A549 (cell line): ENCODE results near the gene CBARP. TPM values are rescaled to one million over a fixed set of nuclear protein-coding genes. Genes with fewer than 3 reads are reported as not detected.

ENCODE experiments used
- ATAC-seq, 2 experiments: fragments of 200-7000 bp in 1 of 2; fragments of >200 bp in 1 of 2; cut with Nextera tagmentation in 1 of 2; cut with Tn5 transposase in 1 of 2; 3 replicates each; pipeline versions ENCODE4 v1.8.0 to v1.9.1; 2018 to 2020; ENCODE audit warnings: mild to moderate bottlenecking in 1 of 2, moderate library complexity in 1 of 2
- CTCF ChIA-PET: fragments of 300-600 bp; sonication (Branson Sonifier 250); formaldehyde crosslinking; extraction: SDS; loops from one replicate; lab custom pipeline; 2021; ENCODE audit warnings: antibody characterized with exemption, inconsistent platforms; lab: Yijun Ruan, JAX
- POLR2A ChIA-PET: fragments of 350-600 bp; formaldehyde crosslinking; extraction: SDS; loops from one replicate; lab custom pipeline; 2021; ENCODE audit warnings: antibody characterized with exemption, inconsistent platforms; lab: Yijun Ruan, JAX
- DNase-seq, 2 experiments: peaks; one replicate each; pipeline versions ENCODE4 v3.0.0 to v3.0.0-alpha.2; 2011 to 2016; ENCODE audit warnings: low read depth in 1 of 2, low spot score in 1 of 2
- FAIRE-seq: peaks from 2 replicates; lab custom pipeline; 2011; peaks lifted over from hg19 to GRCh38; lab: Jason Lieb, UNC
- H3K27ac ChIP-seq, 2 experiments: fragments of >200 bp; sonication (Bioruptor Twin); formaldehyde crosslinking; 3 replicates each; pipeline ENCODE4 v1.5.1; 2016 to 2017
- H3K4me1 ChIP-seq: fragments of >200 bp; sonication (Bioruptor Twin); formaldehyde crosslinking; 3 replicates; pipeline ENCODE4 v1.6.1; 2016
- H3K4me2 ChIP-seq: fragments of >200 bp; sonication (Bioruptor Twin); formaldehyde crosslinking; 3 replicates; pipeline ENCODE4 v1.6.1; 2016
- H3K4me3 ChIP-seq: fragments of >200 bp; sonication (Bioruptor Twin); formaldehyde crosslinking; 3 replicates; pipeline ENCODE4 v1.5.1; 2016
- H3K9me3 ChIP-seq: fragments of >200 bp; sonication (Bioruptor Twin); formaldehyde crosslinking; 3 replicates; pipeline ENCODE4 v1.6.1; 2016
- GATA3 ChIP-seq: IDR thresholded peaks from 2 replicates; pipeline ENCODE4 v1.6.1; 2012; ENCODE audit warnings: borderline replicate concordance
- HDAC2 ChIP-seq: fragments of 200-600 bp; sonication (generic); IDR thresholded peaks from 2 replicates; pipeline ENCODE4 v1.6.1; 2016
- KDM5A ChIP-seq: fragments of 200-600 bp; sonication (generic); IDR thresholded peaks from 2 replicates; pipeline ENCODE4 v1.6.1; 2016; ENCODE audit warnings: antibody characterized with exemption, mild to moderate bottlenecking
- POLR2AphosphoS2 ChIP-seq: conservative IDR thresholded peaks from 2 replicates; pipeline ENCODE4 v1.6.1; 2012; ENCODE audit warnings: low read length, improper control_type of control experiment, inconsistent platforms
- RAD21 ChIP-seq, 2 experiments: fragments of >200 bp in 1 of 2; sonication (Bioruptor Twin) in 1 of 2; formaldehyde crosslinking in 1 of 2; IDR thresholded peaks in 1 of 2; conservative IDR thresholded peaks in 1 of 2; 2 replicates in 1 of 2; 3 replicates in 1 of 2; pipeline ENCODE4 v1.6.1; 2012 to 2018; ENCODE audit warnings: inconsistent platforms in 1 of 2
- RNF2 ChIP-seq: fragments of 200-600 bp; sonication (generic); IDR thresholded peaks from 2 replicates; pipeline ENCODE4 v1.6.1; 2016; ENCODE audit warnings: low read depth, mild to moderate bottlenecking, antibody characterized with exemption, moderate library complexity, borderline replicate concordance
- SREBF2 ChIP-seq: fragments of 450-650 bp; IDR thresholded peaks from 2 replicates; pipeline ENCODE4 v1.6.1; 2014; ENCODE audit warnings: mild to moderate bottlenecking, moderate library complexity
- ZC3H11A ChIP-seq: fragments of 450-650 bp; IDR thresholded peaks from 2 replicates; pipeline ENCODE4 v1.6.1; 2014; ENCODE audit warnings: antibody characterized with exemption, mild to moderate bottlenecking
- ZNF302 ChIP-seq: fragments of 250-450 bp; sonication (Bioruptor Pico); IDR thresholded peaks from 2 replicates; pipeline ENCODE4 v1.9.0; 2021; ENCODE audit warnings: inconsistent platforms, mild to moderate bottlenecking, moderate library complexity
- WGBS: methylation state at CpG from one replicate; pipeline ENCODE4 v1.1.6; 2017; ENCODE audit errors: missing lambda C conversion rate; 5-methylcytosine and 5-hydroxymethylcytosine counted together
- polyA plus RNA-seq, 4 experiments: library from polyadenylated mRNA; depleted of rRNA in 3 of 4; stranded (reverse); fragments of >200 nt; fragmentation: RNase III in 1 of 4; extraction: RNeasy Plus Mini Kit Qiagen cat#74134 plus additional on column Dnase treatment in 1 of 4; gene quantifications; 2 replicates in 3 of 4; 3 replicates in 1 of 4; pipeline ENCODE4 v1.2.3, GENCODE V29; 2011 to 2017
- TF ChIP-seq, protein P1 (sequence below): IDR thresholded peaks from 2 replicates; pipeline ENCODE4 v1.6.1; 2012; ENCODE audit warnings: low read depth, borderline replicate concordance
- TF ChIP-seq, protein P2 (sequence below): fragments of >200 bp; sonication (Bioruptor Twin); formaldehyde crosslinking; IDR thresholded peaks from 2 replicates; pipeline ENCODE4 v1.6.1; 2016
- TF ChIP-seq, protein P3 (sequence below): IDR thresholded peaks from 2 replicates; pipeline ENCODE4 v1.6.1; 2012
- TF ChIP-seq, protein P4 (sequence below): fragments of 150-350 bp; IDR thresholded peaks from 2 replicates; pipeline ENCODE4 v1.6.1; 2014; ENCODE audit warnings: low read depth, mild to moderate bottlenecking, low read length
- TF ChIP-seq, protein P5 (sequence below): fragments of >200 bp; sonication (Bioruptor Twin); formaldehyde crosslinking; IDR thresholded peaks from 3 replicates; pipeline ENCODE4 v1.6.1; 2016

CBARP gene
- polyA plus RNA-seq, 2 of the 4 experiments (the other 2 are of a cell fraction) = 0.19 to 2.0 TPM

DNA sequence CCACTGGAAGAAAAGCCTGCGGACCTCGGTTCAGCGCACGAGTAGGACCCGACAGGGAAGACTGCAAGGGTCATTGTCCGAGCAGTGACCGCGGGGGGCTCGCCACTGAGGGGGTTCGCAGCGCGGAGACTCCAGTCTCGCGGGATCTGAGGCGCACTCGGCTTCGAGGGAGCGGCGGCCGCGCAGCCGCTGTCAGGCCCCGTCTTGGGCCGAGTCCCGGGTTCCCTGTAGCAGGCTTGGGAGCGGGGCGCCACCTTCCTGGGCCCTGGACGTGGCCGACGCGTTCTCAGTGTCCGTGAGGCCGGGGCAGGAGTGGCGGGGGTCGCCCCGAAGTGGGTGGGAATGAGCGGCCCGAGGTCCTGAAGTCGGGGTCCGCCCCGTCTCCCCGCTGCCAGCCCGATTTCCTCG, 37.1 kb upstream of the CBARP start:
- ChIA-PET CTCF (interaction anchor here (0.9 to 5.3 kb wide), 3 partner anchors 8 to 170 kb away, joined by 3 to 39 read pairs (median 3); no protein-coding TSS in a partner anchor), POLR2A (interaction anchor here (0.6 to 1.0 kb wide), 11 partner anchors 9 to 108 kb away, joined by 3 to 13 read pairs (median 4); a partner anchor contains a TSS)
- DNase-seq = no peak
- H3K4me3 ChIP-seq = peak overlapping the region; percentile 80
- H3K27ac ChIP-seq = peak overlapping the region; percentile 96 to 100
- TF ChIP-seq, protein P1, sequence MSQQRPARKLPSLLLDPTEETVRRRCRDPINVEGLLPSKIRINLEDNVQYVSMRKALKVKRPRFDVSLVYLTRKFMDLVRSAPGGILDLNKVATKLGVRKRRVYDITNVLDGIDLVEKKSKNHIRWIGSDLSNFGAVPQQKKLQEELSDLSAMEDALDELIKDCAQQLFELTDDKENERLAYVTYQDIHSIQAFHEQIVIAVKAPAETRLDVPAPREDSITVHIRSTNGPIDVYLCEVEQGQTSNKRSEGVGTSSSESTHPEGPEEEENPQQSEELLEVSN = 0 out of 2 replicates have a peak, but pooled peaks have one; percentile 24
- TF ChIP-seq, protein P2, sequence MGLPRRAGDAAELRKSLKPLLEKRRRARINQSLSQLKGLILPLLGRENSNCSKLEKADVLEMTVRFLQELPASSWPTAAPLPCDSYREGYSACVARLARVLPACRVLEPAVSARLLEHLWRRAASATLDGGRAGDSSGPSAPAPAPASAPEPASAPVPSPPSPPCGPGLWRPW = no peak
- peak; percentile 77; the same call in 1 of the 2 replicates for TF ChIP-seq RNF2
- TF ChIP-seq, all 56 proteins: peak for 2
- peak overlapping the region; percentile 99 for H3K4me2 ChIP-seq
- WGBS = 57% methylated on average over 13 of the region's 44 CpGs
- peak in 1 of 2 experiments; percentile 1; a peak in 2 of 6 replicates for ATAC-seq
- H3K9me3 ChIP-seq = no peaks in the 10 kb centered on the region
- peaks cover 43% of the 10 kb centered on the region for H3K4me1 ChIP-seq
- FAIRE-seq = no peak

DNA sequence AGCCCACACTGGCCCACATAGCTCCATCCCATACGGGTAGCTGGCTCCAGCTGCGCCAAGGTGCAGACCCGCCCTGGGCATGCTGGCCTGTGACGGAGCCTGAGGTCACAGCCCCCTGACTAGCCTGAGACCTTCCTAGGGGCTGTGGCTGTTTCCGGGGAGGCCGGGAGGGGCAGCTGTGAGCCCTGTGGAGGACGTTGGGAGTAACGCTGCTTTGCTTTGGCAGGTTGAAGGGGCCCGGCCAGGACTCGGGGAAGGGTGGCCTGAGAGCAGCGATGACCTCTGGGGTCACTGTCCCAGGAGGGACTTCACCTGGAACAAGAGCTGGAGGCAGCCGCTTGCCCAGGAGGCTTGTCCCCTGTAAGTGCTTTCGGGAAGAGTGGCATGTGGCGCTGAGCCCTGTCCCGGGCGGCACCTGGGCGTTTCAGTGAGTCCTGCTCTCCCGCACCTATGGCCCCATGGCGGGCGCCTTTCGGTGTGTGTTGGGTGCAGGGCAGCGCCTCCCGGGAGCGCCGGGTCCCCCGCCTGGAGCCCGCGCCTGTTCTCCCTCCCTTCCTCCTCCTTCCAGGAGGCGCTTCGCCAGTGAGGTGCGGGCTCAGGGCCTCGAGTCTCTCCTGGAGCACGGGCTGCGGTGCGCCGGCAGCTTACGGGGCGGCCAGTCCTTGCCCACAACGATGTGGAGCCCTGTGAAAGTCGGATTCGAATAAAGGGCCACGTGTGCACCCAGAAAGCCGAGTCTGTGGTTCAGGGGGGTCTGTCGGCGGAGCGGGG, 36.5 kb upstream of the CBARP start:
- WGBS = 85% methylated on average over 20 of the region's 46 CpGs
- CTCF ChIA-PET = interaction anchor here (1.6 to 5.3 kb wide), 2 partner anchors 30 to 171 kb away, joined by 3 to 39 read pairs; no protein-coding TSS in a partner anchor
- H3K27ac ChIP-seq = peak overlapping the region; percentile 96 to 100; a peak in 5 of 6 replicates
- DNase-seq (no peak), FAIRE-seq (no peak)
- H3K4me2 ChIP-seq = peak overlapping the region; percentile 99
- H3K4me3 ChIP-seq = peak overlapping the region; percentile 80
- no peaks in the 10 kb centered on the region for H3K9me3 ChIP-seq
- POLR2A ChIA-PET = no interaction called here
- TF ChIP-seq ZC3H11A (no peak), KDM5A (no peak), RAD21 (conservative IDR thresholded peaks at IDR 0.05 in 1 of 2, IDR thresholded peaks at IDR 0.05 in 1 of 2) (no peak), GATA3 (no peak), POLR2AphosphoS2 (no peak)
- TF ChIP-seq, protein P3, sequence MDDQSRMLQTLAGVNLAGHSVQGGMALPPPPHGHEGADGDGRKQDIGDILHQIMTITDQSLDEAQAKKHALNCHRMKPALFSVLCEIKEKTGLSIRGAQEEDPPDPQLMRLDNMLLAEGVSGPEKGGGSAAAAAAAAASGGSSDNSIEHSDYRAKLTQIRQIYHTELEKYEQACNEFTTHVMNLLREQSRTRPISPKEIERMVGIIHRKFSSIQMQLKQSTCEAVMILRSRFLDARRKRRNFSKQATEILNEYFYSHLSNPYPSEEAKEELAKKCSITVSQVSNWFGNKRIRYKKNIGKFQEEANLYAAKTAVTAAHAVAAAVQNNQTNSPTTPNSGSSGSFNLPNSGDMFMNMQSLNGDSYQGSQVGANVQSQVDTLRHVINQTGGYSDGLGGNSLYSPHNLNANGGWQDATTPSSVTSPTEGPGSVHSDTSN = no peak
- TF ChIP-seq, protein P4, sequence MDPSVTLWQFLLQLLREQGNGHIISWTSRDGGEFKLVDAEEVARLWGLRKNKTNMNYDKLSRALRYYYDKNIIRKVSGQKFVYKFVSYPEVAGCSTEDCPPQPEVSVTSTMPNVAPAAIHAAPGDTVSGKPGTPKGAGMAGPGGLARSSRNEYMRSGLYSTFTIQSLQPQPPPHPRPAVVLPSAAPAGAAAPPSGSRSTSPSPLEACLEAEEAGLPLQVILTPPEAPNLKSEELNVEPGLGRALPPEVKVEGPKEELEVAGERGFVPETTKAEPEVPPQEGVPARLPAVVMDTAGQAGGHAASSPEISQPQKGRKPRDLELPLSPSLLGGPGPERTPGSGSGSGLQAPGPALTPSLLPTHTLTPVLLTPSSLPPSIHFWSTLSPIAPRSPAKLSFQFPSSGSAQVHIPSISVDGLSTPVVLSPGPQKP = no peak
- TF ChIP-seq, all 56 proteins: peak for 0
- H3K4me1 ChIP-seq = peaks cover 43% of the 10 kb centered on the region
- ATAC-seq = no peak

DNA sequence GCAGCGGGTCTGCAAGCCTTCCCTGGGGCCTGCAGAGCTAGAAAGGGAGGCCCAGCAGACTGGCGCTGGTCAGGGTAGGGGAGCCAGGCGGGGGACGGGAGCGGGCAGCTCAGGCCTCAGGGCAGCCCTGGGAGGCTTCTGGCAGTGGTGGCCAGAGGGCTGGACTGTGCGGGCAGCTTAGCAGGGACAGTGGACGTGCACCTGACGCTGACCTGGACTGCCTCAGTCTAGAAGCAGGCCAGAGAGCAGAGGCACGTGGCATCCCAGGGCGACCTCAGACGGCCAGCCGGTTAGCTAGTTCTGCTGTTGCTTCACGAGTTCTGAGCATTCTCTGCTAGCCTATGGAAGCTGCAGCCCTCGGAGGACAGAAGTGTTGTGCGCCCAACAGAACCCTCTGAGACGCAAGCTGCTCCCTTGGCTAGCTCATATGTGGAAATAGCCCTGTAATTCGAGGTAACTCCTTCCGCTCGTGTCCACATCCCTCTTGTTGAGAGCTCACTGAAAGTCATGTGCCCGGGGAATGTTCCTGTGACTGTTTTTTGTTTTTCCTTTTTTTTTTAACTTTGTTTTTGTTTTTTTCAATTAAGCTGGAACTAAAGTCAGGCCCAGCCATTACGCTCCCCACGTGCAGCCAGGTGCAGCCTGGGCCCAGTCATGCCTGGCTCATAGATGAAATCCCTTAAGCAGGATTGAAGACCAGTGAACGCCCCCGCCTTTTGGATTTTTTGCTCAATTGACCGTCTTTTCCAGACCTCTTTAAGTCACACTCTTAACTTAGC, 35.6 kb upstream of the CBARP start:
- WGBS = 95% methylated on average over 18 of the region's 25 CpGs
- H3K4me2 ChIP-seq = 0 out of 3 replicates have a peak overlapping the region, but pooled peaks have one; percentile 99
- H3K4me1 ChIP-seq = peaks cover 47% of the 10 kb centered on the region
- no peak overlapping the region for H3K27ac ChIP-seq
- FAIRE-seq = no peak
- no peak for DNase-seq
- no peak overlapping the region for H3K4me3 ChIP-seq
- POLR2A ChIA-PET = interaction anchor here (0.6 to 0.8 kb wide), 2 partner anchors 21 to 171 kb away, joined by 4 to 6 read pairs; no protein-coding TSS in a partner anchor
- TF ChIP-seq KDM5A = no peak
- TF ChIP-seq RNF2 = no peak
- no peak for TF ChIP-seq SREBF2
- TF ChIP-seq, protein P5, sequence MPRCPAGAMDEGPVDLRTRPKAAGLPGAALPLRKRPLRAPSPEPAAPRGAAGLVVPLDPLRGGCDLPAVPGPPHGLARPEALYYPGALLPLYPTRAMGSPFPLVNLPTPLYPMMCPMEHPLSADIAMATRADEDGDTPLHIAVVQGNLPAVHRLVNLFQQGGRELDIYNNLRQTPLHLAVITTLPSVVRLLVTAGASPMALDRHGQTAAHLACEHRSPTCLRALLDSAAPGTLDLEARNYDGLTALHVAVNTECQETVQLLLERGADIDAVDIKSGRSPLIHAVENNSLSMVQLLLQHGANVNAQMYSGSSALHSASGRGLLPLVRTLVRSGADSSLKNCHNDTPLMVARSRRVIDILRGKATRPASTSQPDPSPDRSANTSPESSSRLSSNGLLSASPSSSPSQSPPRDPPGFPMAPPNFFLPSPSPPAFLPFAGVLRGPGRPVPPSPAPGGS = no peak
- TF ChIP-seq HDAC2 = no peak
- TF ChIP-seq ZNF302 = no peak
- ATAC-seq = no peak
- CTCF ChIA-PET = interaction anchor here (5.3 kb wide), 1 partner anchor 29 kb away, joined by 39 read pairs; no protein-coding TSS in a partner anchor
- H3K9me3 ChIP-seq = no peaks in the 10 kb centered on the region
